Gastrocnemius medialis (tissue), 4 donors: ENCODE results near the gene ROPN1.

ENCODE experiments used
- POLR2A ChIP-seq, 2 donors: fragments of 450-650 bp; IDR thresholded peaks; one replicate each; pipeline ENCODE4 v1.6.1; 2017; ENCODE audit warnings: antibody characterized with exemption in 2 of 2, mild to moderate bottlenecking in 2 of 2, moderate library complexity in 2 of 2
- TF ChIP-seq, protein P1 (sequence below), 5 experiments: fragments of 450-650 bp in 3 of 5; fragments of 200-600 bp in 2 of 5; sonication (generic) in 2 of 5; IDR thresholded peaks in 4 of 5; conservative IDR thresholded peaks in 1 of 5; 1 replicate in 4 of 5; 2 replicates in 1 of 5; pipeline ENCODE4 v1.5.1; 2016 to 2019; ENCODE audit warnings: antibody characterized with exemption in 5 of 5, mild to moderate bottlenecking in 3 of 5, moderate library complexity in 3 of 5

GRCh38 chr3:123961508-123961856 is 30.4 kb downstream of the ROPN1 start:
- TF ChIP-seq, protein P1, sequence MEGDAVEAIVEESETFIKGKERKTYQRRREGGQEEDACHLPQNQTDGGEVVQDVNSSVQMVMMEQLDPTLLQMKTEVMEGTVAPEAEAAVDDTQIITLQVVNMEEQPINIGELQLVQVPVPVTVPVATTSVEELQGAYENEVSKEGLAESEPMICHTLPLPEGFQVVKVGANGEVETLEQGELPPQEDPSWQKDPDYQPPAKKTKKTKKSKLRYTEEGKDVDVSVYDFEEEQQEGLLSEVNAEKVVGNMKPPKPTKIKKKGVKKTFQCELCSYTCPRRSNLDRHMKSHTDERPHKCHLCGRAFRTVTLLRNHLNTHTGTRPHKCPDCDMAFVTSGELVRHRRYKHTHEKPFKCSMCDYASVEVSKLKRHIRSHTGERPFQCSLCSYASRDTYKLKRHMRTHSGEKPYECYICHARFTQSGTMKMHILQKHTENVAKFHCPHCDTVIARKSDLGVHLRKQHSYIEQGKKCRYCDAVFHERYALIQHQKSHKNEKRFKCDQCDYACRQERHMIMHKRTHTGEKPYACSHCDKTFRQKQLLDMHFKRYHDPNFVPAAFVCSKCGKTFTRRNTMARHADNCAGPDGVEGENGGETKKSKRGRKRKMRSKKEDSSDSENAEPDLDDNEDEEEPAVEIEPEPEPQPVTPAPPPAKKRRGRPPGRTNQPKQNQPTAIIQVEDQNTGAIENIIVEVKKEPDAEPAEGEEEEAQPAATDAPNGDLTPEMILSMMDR (IDR thresholded peaks at IDR 0.05 in 4 of 5, conservative IDR thresholded peaks at IDR 0.05 in 1 of 5), result no peak
- no peak for TF ChIP-seq POLR2A (IDR thresholded peaks at IDR 0.05)
